ENCODE results near the gene ARRB2.

ARRB2 gene

GRCh38 chr17:4751932-4752331, 41.5 kb downstream of the ARRB2 start:
- ChIA-PET POLR2A (no interaction called here), CTCF (no interaction called here)
- TF ChIP-seq FOXK2 (IDR thresholded peaks at IDR 0.05) (no peak), FOXM1 (IDR thresholded peaks at IDR 0.05; ENCODE audit: borderline replicate concordance) (no peak), SP1 (IDR thresholded peaks at IDR 0.05) (no peak), SUZ12 (IDR thresholded peaks at IDR 0.05) (no peak), L3MBTL2 (conservative IDR thresholded peaks at IDR 0.05) (no peak), ARNT (IDR thresholded peaks at IDR 0.05) (no peak), ZNF384 (IDR thresholded peaks at IDR 0.05) (no peak), LEF1 (IDR thresholded peaks at IDR 0.05; ENCODE audit: borderline replicate concordance) (no peak)
- TF ChIP-seq, protein P1, sequence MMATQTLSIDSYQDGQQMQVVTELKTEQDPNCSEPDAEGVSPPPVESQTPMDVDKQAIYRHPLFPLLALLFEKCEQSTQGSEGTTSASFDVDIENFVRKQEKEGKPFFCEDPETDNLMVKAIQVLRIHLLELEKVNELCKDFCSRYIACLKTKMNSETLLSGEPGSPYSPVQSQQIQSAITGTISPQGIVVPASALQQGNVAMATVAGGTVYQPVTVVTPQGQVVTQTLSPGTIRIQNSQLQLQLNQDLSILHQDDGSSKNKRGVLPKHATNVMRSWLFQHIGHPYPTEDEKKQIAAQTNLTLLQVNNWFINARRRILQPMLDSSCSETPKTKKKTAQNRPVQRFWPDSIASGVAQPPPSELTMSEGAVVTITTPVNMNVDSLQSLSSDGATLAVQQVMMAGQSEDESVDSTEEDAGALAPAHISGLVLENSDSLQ (IDR thresholded peaks at IDR 0.05): no peak

DNA sequence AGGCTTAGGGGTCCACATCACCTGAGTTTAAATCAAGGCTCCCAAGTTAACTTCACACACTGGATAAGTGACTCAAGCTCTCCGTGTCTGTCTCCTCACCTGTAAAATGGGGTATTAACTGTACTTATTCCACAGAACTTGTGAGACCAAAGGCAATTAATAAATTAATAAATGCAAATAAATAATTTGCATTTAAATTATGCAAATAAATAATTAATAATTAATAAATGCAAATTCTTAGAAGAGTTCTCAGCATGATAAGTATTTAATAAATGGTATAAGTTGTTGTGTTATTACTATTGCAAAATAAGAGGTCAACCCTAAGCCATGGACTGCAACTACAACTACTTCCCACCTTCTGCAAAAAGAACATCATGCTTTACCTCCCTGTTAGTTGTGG, 43.0 kb downstream of the ARRB2 start:
- DNase-seq (ENCODE audit: extremely low spot score): no peak
- TF ChIP-seq ZNF384 (IDR thresholded peaks at IDR 0.05) (no peak), HDGF (IDR thresholded peaks at IDR 0.05; ENCODE audit: borderline replicate concordance) (no peak), NFRKB (IDR thresholded peaks at IDR 0.05) (no peak), SUZ12 (IDR thresholded peaks at IDR 0.05) (no peak), FOXK2 (IDR thresholded peaks at IDR 0.05) (no peak), ARNT (IDR thresholded peaks at IDR 0.05) (no peak), FOXA1 (IDR thresholded peaks at IDR 0.05) (no peak), TARDBP (IDR thresholded peaks at IDR 0.05) (no peak), FOXM1 (IDR thresholded peaks at IDR 0.05; ENCODE audit: borderline replicate concordance) (no peak), LEF1 (IDR thresholded peaks at IDR 0.05; ENCODE audit: borderline replicate concordance) (no peak), BHLHE40 (IDR thresholded peaks at IDR 0.05; ENCODE audit: borderline replicate concordance) (no peak), SP1 (IDR thresholded peaks at IDR 0.05) (no peak), ELF4 (IDR thresholded peaks at IDR 0.05) (no peak), L3MBTL2 (conservative IDR thresholded peaks at IDR 0.05) (no peak), CTBP1 (IDR thresholded peaks at IDR 0.05; ENCODE audit: borderline replicate concordance) (no peak)
- TF ChIP-seq, protein P1 (IDR thresholded peaks at IDR 0.05): no peak
- ChIA-PET CTCF (no interaction called here), POLR2A (no interaction called here)

More at GRCh38 chr17:4751932-4752331, 41.5 kb downstream of the ARRB2 start:
- DNase-seq (ENCODE audit: extremely low spot score): no peak

DNA sequence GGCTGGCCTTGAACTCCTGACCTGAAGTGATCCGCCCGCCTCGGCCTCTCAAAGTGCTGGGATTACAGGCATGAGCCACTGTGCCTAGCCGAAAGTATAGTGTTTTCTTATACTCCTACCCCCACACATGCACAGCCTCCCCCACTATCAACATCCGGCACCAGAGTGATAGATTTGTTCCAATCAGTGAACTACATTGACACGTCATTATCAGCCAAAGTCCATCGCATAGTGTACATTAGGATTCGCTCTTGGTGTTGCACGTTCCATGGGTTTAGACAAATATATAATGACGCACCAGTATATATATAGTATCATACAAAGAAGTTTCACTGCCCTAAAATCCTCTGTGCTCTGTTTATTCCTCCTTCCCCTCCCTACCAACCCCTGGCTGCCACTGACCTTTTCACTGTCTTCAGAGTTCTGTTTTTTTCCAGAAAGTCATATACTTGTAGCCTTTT, 49.4 kb downstream of the ARRB2 start:
- no peak for DNase-seq (ENCODE audit: extremely low spot score)
- no peak for TF ChIP-seq SUZ12 (IDR thresholded peaks at IDR 0.05)
- TF ChIP-seq ZNF384 (IDR thresholded peaks at IDR 0.05): no peak
- TF ChIP-seq FOXA1 (IDR thresholded peaks at IDR 0.05): no peak
- no peak for TF ChIP-seq NFRKB (IDR thresholded peaks at IDR 0.05)
- no peak for TF ChIP-seq ELF4 (IDR thresholded peaks at IDR 0.05)
- CTCF ChIA-PET: no interaction called here
- POLR2A ChIA-PET: no interaction called here

DNA sequence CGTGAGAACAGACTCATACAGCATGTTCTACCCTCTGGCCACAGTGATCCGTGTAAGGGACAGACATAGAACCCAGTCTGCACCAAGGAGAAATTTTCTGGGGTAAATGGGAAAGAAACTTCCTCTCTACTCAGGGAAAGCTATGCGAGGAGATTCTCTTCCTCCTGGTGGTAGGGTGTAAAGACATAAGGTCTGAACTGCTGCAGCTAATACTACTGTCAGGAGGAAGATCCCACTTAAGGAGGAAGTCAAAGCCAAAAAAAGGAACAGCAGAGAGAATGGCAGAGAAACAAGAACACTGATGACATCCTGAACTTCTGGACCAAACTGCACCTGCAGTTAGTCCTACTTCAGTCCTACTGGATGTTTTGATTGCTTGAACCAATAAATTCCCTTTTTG, 54.2 kb downstream of the ARRB2 start:
- POLR2A ChIA-PET: no interaction called here
- DNase-seq (ENCODE audit: extremely low spot score): no peak
- TF ChIP-seq ELF4 (IDR thresholded peaks at IDR 0.05): no peak
- TF ChIP-seq NFRKB (IDR thresholded peaks at IDR 0.05): no peak
- no peak for TF ChIP-seq SUZ12 (IDR thresholded peaks at IDR 0.05)
- no peak for TF ChIP-seq FOXM1 (IDR thresholded peaks at IDR 0.05; ENCODE audit: borderline replicate concordance)
- TF ChIP-seq FOXA1 (IDR thresholded peaks at IDR 0.05): no peak
- TF ChIP-seq SP1 (IDR thresholded peaks at IDR 0.05): no peak
- no peak for TF ChIP-seq FOXK2 (IDR thresholded peaks at IDR 0.05)
- TF ChIP-seq ARNT (IDR thresholded peaks at IDR 0.05): no peak
- TF ChIP-seq HDGF (IDR thresholded peaks at IDR 0.05; ENCODE audit: borderline replicate concordance): no peak
- CTCF ChIA-PET: no interaction called here

- ChIA-PET POLR2A (no interaction called here), CTCF (no interaction called here)
- DNase-seq (ENCODE audit: extremely low spot score): no peak
- TF ChIP-seq CTBP1 (IDR thresholded peaks at IDR 0.05; ENCODE audit: borderline replicate concordance): no peak
- TF ChIP-seq ARNT (IDR thresholded peaks at IDR 0.05): no peak
- TF ChIP-seq TARDBP (IDR thresholded peaks at IDR 0.05): no peak
- TF ChIP-seq FOXK2 (IDR thresholded peaks at IDR 0.05): no peak
- TF ChIP-seq FOXM1 (IDR thresholded peaks at IDR 0.05; ENCODE audit: borderline replicate concordance): no peak
- TF ChIP-seq ELF4 (IDR thresholded peaks at IDR 0.05): no peak
- TF ChIP-seq NFRKB (IDR thresholded peaks at IDR 0.05): no peak
- no peak for TF ChIP-seq SP1 (IDR thresholded peaks at IDR 0.05)
- TF ChIP-seq BHLHE40 (IDR thresholded peaks at IDR 0.05; ENCODE audit: borderline replicate concordance): no peak
- TF ChIP-seq L3MBTL2 (conservative IDR thresholded peaks at IDR 0.05): no peak
- no peak for TF ChIP-seq ZNF384 (IDR thresholded peaks at IDR 0.05)
- TF ChIP-seq SUZ12 (IDR thresholded peaks at IDR 0.05): no peak
These were observed 55.8 kb downstream of the ARRB2 start for GRCh38 chr17:4766201-4766600.

- DNase-seq (ENCODE audit: extremely low spot score): no peak
- ChIA-PET CTCF (interaction anchor here (0.7 kb wide), 1 partner anchor 9 kb away, joined by 7 read pairs; no protein-coding TSS in a partner anchor), POLR2A (no interaction called here)
- TF ChIP-seq BHLHE40 (IDR thresholded peaks at IDR 0.05; ENCODE audit: borderline replicate concordance): no peak
- TF ChIP-seq, protein P1 (IDR thresholded peaks at IDR 0.05): no peak
- no peak for TF ChIP-seq ZNF384 (IDR thresholded peaks at IDR 0.05)
- no peak for TF ChIP-seq HDGF (IDR thresholded peaks at IDR 0.05; ENCODE audit: borderline replicate concordance)
- no peak for TF ChIP-seq SP1 (IDR thresholded peaks at IDR 0.05)
- no peak for TF ChIP-seq FOXK2 (IDR thresholded peaks at IDR 0.05)
- TF ChIP-seq SUZ12 (IDR thresholded peaks at IDR 0.05): no peak
- TF ChIP-seq L3MBTL2 (conservative IDR thresholded peaks at IDR 0.05): no peak
- TF ChIP-seq NFRKB (IDR thresholded peaks at IDR 0.05): no peak
- no peak for TF ChIP-seq FOXM1 (IDR thresholded peaks at IDR 0.05; ENCODE audit: borderline replicate concordance)
- TF ChIP-seq CTBP1 (IDR thresholded peaks at IDR 0.05; ENCODE audit: borderline replicate concordance): no peak
- no peak for TF ChIP-seq TARDBP (IDR thresholded peaks at IDR 0.05)
- no peak for TF ChIP-seq ELF4 (IDR thresholded peaks at IDR 0.05)
- TF ChIP-seq LEF1 (IDR thresholded peaks at IDR 0.05; ENCODE audit: borderline replicate concordance): no peak
- TF ChIP-seq ARNT (IDR thresholded peaks at IDR 0.05): no peak
- no peak for TF ChIP-seq FOXA1 (IDR thresholded peaks at IDR 0.05)
These were observed 56.3 kb downstream of the ARRB2 start for GRCh38 chr17:4766723-4767122.

Measured in HEK293T (cell line).